Activated T-helper 1 cell treated with anti-CD3 and anti-CD28 coated beads, Interleukin-2, amount 50 U/mL, for 16 hours (primary cell): Measurements from ENCODE around the gene LPCAT1.
"Not testable (repeated sequence)": the region's sequence is repeated elsewhere in the genome, so short reads cannot be mapped to it uniquely, and the experiment has no call there.

ENCODE experiments used
- DNase-seq, 2 donors: peaks; one replicate each; pipeline ENCODE4 v3.0.0-alpha.2; 2020; ENCODE audit warnings: low read depth in 1 of 2, low spot score in 1 of 2

LPCAT1 gene

DNA sequence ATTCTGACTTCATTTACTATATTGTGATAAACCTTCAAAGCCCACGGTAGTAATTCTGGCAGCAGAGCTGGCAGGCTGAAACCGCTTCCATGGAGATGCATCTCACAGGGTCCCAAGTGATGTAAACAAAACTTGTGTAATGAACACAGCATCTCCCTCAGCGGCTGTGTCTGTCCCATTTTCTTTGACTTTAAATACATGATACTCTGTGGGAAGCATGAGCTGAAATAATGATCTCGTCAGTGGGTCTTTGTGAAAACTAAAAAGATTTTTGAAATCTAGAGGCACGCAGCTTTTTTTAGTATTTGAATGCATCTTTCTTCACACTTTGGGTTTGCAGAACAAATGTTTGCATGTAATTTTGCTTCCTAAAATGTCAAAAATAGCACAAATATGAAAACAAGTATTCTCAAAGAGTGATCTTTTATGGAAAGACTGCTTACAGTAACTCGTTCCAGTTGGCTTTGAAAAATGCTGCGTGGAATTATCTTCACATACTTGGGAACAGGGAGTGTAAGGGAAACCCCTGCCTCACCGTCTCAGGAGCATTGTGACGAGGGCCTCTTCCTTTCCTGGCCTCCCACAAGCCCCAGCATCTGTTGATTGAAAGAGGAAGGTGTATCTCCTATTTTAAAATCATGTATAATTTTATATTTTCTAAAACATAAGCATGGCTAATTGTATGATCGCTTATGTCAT, 18.1 kb upstream of the LPCAT1 start:
- DNase-seq: no peak

GRCh38 chr5:1540831-1541701, 17.3 kb upstream of the LPCAT1 start:
- DNase-seq: no peak

DNA sequence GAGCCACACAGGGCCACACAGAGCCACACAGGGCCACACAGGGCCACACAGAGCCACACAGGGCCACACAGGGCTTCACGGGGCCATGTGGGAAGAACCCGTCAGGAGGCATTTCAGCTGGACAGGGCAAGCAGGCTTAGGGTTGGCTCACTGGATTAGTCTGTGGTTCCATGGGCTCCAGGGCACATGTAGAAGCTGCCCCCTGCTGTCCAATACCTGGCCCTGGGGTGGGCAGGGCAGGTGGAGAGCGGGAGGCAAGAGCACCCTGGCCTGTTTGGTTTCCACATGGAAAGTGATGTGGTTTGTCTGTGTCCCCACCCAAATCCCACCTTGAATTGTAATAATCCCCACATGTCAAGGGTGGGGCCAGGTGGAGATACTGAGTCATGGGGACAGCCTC, 16.4 kb upstream of the LPCAT1 start:
- no peak for DNase-seq

DNA sequence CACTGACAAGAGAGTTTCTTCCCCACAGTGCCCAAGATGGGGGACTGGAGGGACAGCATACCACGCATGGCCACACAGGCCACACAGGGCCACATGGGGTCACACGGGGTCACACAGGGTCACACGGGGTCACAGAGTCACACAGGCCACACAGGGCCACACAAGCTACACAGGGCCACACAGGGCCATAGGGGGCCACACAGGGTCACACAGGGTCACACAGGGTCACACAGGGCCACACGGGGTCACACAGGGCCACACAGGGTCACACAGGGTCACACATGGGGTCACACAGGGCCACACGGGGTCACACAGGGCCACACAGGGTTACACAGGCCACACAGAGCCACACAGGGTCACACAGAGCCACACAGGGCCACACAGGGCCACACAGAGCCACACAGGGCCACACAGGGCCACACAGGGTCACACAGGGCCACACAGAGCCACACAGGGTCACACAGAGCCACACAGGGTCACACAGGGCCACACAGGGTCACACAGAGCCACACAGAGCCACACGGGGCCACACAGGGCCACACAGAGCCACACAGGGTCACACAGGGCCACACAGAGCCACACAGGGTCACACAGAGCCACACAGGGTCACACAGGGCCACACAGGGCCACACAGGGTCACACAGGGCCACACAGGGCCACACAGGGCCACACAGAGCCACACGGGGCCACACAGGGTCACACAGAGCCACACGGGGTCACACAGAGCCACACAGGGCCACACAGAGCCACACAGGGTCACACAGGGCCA, 15.8 kb upstream of the LPCAT1 start:
- not testable (repeated sequence) for DNase-seq

- no peak for DNase-seq
Observed at GRCh38 chr5:1538741-1539392, 15.1 kb upstream of the LPCAT1 start.

- DNase-seq: no peak
Observed at GRCh38 chr5:1538276-1538675, 14.5 kb upstream of the LPCAT1 start.

DNA sequence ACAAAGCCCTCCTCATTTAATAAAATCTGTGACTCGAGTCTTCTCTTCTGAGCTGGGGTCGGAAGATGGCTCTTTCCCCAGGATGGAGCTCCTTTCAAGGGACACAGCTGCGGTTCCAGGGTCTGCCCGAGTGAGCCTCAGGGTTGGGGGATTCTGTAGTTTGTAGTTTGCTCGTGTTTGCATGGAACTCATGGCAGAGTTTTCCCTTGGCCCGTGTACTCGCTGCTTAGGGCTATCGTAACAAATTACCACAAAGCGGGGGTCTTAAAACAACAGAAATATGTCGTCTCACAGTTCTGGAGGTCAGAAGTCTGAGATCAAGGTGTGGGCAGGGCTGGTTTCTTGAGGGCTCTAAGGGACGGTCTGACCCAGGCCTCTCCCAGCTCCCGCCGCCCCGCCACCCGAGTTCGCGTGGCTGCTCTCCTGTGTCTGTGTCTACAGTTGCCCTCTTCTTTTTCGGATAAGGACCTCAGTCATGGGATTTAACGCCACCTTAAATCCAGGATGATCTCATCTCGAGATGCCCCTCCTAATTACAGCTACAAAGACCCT, 13.9 kb upstream of the LPCAT1 start:
- DNase-seq: no peak

GRCh38 chr5:1536871-1537602, 13.3 kb upstream of the LPCAT1 start:
- DNase-seq: no peak

GRCh38 chr5:1536322-1536845, 12.6 kb upstream of the LPCAT1 start:
- peak; percentile 39 to 42 for DNase-seq

- no peak for DNase-seq
Observed at GRCh38 chr5:1535646-1536045, 11.9 kb upstream of the LPCAT1 start.

- no peak for DNase-seq
Observed at GRCh38 chr5:1532384-1532783, 8.6 kb upstream of the LPCAT1 start.

- no peak for DNase-seq
Observed at GRCh38 chr5:1529498-1529897, 5.7 kb upstream of the LPCAT1 start.

DNA sequence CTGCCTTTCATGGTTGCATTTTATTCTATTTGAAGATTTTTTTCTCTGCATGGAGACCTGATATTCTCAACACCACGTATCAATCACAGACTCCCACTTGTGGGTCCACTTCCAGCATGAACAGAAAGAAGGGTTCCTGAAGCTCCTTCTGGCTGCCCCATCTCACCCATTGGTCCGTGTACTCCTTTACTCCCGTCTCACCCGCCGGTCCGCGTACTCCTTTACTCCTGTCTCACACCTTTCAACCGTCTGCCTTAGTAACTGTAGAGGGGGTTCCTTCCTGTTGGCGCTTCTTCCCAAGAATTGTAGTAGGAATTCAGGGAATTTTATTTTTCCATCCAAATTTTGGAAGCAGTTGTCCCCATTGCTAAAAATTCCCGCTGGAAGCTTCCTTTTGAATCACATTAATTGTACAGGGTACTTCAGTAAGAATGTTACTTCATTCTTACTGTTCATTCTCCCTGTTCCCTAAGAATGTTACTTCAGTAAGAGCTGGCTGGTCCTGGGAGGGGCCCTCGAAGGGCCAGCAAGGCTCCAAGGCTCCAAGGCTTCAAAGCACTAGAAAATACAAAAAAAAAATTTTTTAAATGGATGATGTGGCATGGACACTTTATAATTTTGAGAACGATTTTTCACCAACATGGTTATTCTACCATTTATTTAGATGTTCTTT, 3.9 kb upstream of the LPCAT1 start:
- no peak for DNase-seq

- DNase-seq: peak in 1 of 2 donors; percentile 3
Observed at GRCh38 chr5:1526681-1527131, 2.9 kb upstream of the LPCAT1 start.

- peak in 1 of 2 donors; percentile 3 for DNase-seq
Observed at GRCh38 chr5:1526190-1526631, 2.5 kb upstream of the LPCAT1 start.

DNA sequence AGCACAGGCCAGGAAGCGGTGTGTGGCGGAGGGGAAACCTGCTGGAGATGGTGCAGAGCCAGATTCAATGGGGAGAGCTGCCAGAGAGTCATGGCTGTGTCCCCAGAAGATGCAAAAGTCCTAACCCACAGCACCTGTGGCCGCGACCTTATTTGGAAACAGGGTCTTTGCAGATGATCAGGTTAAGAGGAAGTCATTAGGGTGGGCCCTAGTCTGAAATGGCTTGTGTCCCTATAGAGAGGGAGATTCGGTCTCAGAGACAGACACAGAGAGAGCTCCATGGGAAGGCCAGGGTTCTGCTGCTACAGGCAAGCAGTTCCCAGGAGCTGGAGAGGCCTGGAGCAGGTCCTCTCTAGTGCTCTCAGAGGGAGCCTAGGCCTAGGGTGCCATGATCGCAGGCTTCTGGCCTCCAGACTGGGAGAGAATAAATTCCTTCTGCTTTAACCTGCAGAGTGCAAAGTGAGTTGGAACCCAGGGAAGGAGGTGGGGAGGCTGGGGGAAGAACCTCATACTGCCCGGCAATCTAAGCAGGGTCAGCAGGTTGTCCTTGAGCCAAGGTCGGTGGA, 1.9 kb upstream of the LPCAT1 start:
- DNase-seq: peak in 1 of 2 donors; percentile 1

DNA sequence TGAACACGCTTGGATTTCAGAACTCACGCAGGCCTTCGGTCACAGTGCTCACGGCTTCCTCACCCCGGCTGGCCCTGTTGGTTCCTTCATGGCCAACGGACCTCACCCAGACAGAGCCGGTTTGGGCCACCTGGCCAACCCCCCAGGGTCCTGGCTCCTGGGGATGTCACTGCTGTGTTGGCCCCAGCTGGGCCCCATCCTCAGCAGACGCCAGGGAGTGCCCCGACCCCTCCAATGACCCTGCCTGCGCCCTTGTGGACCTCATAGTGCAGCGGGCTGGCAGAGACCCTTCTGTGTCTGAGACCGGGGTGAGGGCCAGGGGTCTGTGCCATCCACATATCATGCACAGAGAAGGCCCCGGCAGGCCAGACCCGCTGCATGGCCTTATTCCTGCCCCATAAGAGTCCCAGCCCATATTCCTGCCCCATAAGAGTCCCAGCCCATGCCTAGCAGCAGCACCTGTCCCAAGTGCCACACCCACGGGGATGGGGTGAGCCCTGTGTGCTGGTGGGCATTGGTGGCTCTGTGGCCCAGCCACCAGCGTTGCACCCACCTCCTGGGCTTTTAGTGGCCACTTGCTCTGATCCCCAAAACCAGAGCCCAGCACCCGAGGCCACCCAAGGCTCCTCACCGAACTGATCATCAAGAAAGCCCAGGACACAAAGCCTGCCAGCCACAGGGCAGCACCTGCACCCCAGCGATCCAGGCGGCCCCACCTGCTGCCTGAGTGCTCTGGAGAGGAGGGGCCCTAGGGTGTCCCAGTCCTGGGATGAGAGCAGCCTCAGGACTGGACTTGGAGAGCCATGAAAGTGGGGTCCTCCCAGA, 1.3 kb upstream of the LPCAT1 start:
- DNase-seq: peak in 1 of 2 donors; percentile 3

- peak in 1 of 2 donors; percentile 3 for DNase-seq
Observed at GRCh38 chr5:1524481-1524798, 680 bp upstream of the LPCAT1 start.
